GM19372 (cell line): ENCODE data around the gene ADCY3.

Source experiments
- ATAC-seq: cut with Tn5 transposase; IDR thresholded peaks from one replicate; pipeline ENCODE4 v1.9.1; 2021; ENCODE audit warnings: mild to moderate bottlenecking, low read depth, moderate library complexity; ENCODE audit not compliant: unreplicated experiment

ADCY3 gene

GRCh38 chr2:24787532-24787931 lies 132.5 kb downstream of the ADCY3 start:
- ATAC-seq = no peak

- ATAC-seq = peak; percentile 85
Measured at GRCh38 chr2:24785671-24786321, 134.2 kb downstream of the ADCY3 start.

GRCh38 chr2:24783641-24784040 lies 136.4 kb downstream of the ADCY3 start:
- no peak for ATAC-seq

- ATAC-seq = no peak
Measured at GRCh38 chr2:24779116-24779515, 140.9 kb downstream of the ADCY3 start.

GRCh38 chr2:24774373-24774772 lies 145.7 kb downstream of the ADCY3 start:
- no peak for ATAC-seq

GRCh38 chr2:24771764-24772586 lies 148.1 kb downstream of the ADCY3 start:
- ATAC-seq = no peak

- ATAC-seq = no peak
Measured at GRCh38 chr2:24771061-24771460, 149.0 kb downstream of the ADCY3 start.
